Neural cell (in vitro differentiated cells): ENCODE results near the gene EXOC4. TPM values are rescaled to one million over a fixed set of nuclear protein-coding genes. Genes with fewer than 3 reads are reported as not detected.

ENCODE experiments used
- H2AFZ ChIP-seq: fragments of 200-600, 300-800 bp; sonication (generic), shearing (Covaris generic); 2 replicates; pipeline ENCODE4 v1.6.0; 2014; ENCODE audit warnings: low read depth, mild to moderate bottlenecking, antibody characterized with exemption, low read length, moderate library complexity
- H3F3A ChIP-seq: fragments of 200-600 bp; shearing (Covaris generic); 2 replicates; pipeline ENCODE4 v1.6.1; 2016; ENCODE audit warnings: mild to moderate bottlenecking, moderate library complexity, mixed read lengths, antibody characterized with exemption, low read length; ENCODE audit not compliant: insufficient read depth, poor library complexity, severe bottlenecking
- H3K27ac ChIP-seq: fragments of 200-600, 300-800 bp; sonication (generic), shearing (Covaris generic); 2 replicates; pipeline ENCODE4 v1.5.1; 2014; ENCODE audit warnings: mild to moderate bottlenecking, low read length, moderate library complexity
- H3K27me3 ChIP-seq: fragments of 300-800, 200-600 bp; sonication (generic), shearing (Covaris generic); 2 replicates; pipeline ENCODE4 v1.6.0; 2014; ENCODE audit warnings: mild to moderate bottlenecking, low read depth, low read length, moderate library complexity; ENCODE audit not compliant: insufficient read depth
- H3K36me3 ChIP-seq: fragments of 300-800, 200-600 bp; sonication (generic), shearing (Covaris generic); 2 replicates; pipeline ENCODE4 v1.5.1; 2014; ENCODE audit warnings: mild to moderate bottlenecking, antibody characterized with exemption, low read length, moderate library complexity; ENCODE audit not compliant: insufficient read depth
- H3K4me2 ChIP-seq: fragments of 300-800, 200-600 bp; sonication (generic), shearing (Covaris generic); 2 replicates; pipeline ENCODE4 v1.6.0; 2014; ENCODE audit warnings: mild to moderate bottlenecking, low read length
- H3K4me3 ChIP-seq: fragments of 300-800, 200-600 bp; sonication (generic), shearing (Covaris generic); 2 replicates; pipeline ENCODE4 v1.5.1; 2014; ENCODE audit warnings: mild to moderate bottlenecking, low read length, moderate library complexity
- H3K79me2 ChIP-seq: fragments of 200-600 bp; shearing (Covaris generic); replicated peaks from 2 replicates; pipeline ENCODE4 v1.6.0; 2014; ENCODE audit warnings: mild to moderate bottlenecking, low read length, moderate library complexity; ENCODE audit not compliant: insufficient read depth
- H3K9ac ChIP-seq: fragments of 300-800, 200-600 bp; sonication (generic), shearing (Covaris generic); 2 replicates; pipeline ENCODE4 v1.6.1; 2016; ENCODE audit warnings: mild to moderate bottlenecking, low read length, mixed read lengths
- H3K9me2 ChIP-seq: fragments of 200-600 bp; shearing (Covaris generic); 2 replicates; pipeline ENCODE4 v1.6.1; 2016; ENCODE audit warnings: mild to moderate bottlenecking, low read length, mixed read lengths; ENCODE audit not compliant: insufficient read depth
- H3K9me3 ChIP-seq: fragments of 200-600, 300-800 bp; sonication (generic), shearing (Covaris generic); 2 replicates; pipeline ENCODE4 v1.6.1; 2016; ENCODE audit warnings: mild to moderate bottlenecking, mixed run types, low read length, moderate library complexity, mixed read lengths
- H4K20me1 ChIP-seq: fragments of 200-600 bp; shearing (Covaris generic); 2 replicates; pipeline ENCODE4 v1.6.1; 2016; ENCODE audit warnings: mild to moderate bottlenecking, mixed run types; ENCODE audit not compliant: insufficient read depth
- EP300 ChIP-seq: fragments of 450-650 bp; conservative IDR thresholded peaks from 2 replicates; pipeline ENCODE4 v1.6.1; 2014; ENCODE audit warnings: antibody characterized with exemption, mild to moderate bottlenecking, moderate library complexity; ENCODE audit not compliant: poor library complexity, severe bottlenecking
- EZH2 ChIP-seq: fragments of 200-600, 300-800 bp; shearing (Covaris generic), sonication (generic); IDR thresholded peaks from 2 replicates; pipeline ENCODE4 v1.6.1; 2014; ENCODE audit warnings: antibody characterized with exemption, low read length, borderline replicate concordance, mild to moderate bottlenecking; ENCODE audit not compliant: insufficient read depth, poor library complexity, severe bottlenecking
- MXI1 ChIP-seq: fragments of 450-650 bp; conservative IDR thresholded peaks from 2 replicates; pipeline ENCODE4 v1.6.1; 2014; ENCODE audit warnings: antibody characterized with exemption, mild to moderate bottlenecking; ENCODE audit not compliant: poor library complexity, severe bottlenecking
- POLR2AphosphoS5 ChIP-seq: IDR thresholded peaks from 2 replicates; pipeline ENCODE4 v1.6.1; 2012
- RAD21 ChIP-seq: fragments of 450-650 bp; conservative IDR thresholded peaks from 2 replicates; pipeline ENCODE4 v1.6.1; 2014; ENCODE audit warnings: antibody characterized with exemption, mild to moderate bottlenecking, moderate library complexity
- SMC3 ChIP-seq: fragments of 450-650 bp; conservative IDR thresholded peaks from 2 replicates; pipeline ENCODE4 v1.6.1; 2014; ENCODE audit warnings: antibody characterized with exemption, mild to moderate bottlenecking, moderate library complexity; ENCODE audit not compliant: poor library complexity
- TAF1 ChIP-seq: IDR thresholded peaks from 2 replicates; pipeline ENCODE4 v1.6.1; 2012; ENCODE audit warnings: low read depth
- polyA plus RNA-seq: library from polyadenylated mRNA; depleted of rRNA; stranded (reverse); fragments of >200 nt; gene quantifications from 2 replicates; pipeline ENCODE4 v1.2.3, GENCODE V29; 2014
- TF ChIP-seq, protein P1 (sequence below): IDR thresholded peaks from 2 replicates; pipeline ENCODE4 v1.6.1; 2012; ENCODE audit warnings: borderline replicate concordance
- TF ChIP-seq, protein P2 (sequence below): fragments of 450-650 bp; IDR thresholded peaks from 2 replicates; pipeline ENCODE4 v1.5.1; 2014; ENCODE audit warnings: antibody characterized with exemption, mild to moderate bottlenecking, moderate library complexity; ENCODE audit not compliant: poor library complexity, severe bottlenecking

EXOC4 gene
- polyA plus RNA-seq, 1 donor from 2014 or later = 36.5 TPM

DNA sequence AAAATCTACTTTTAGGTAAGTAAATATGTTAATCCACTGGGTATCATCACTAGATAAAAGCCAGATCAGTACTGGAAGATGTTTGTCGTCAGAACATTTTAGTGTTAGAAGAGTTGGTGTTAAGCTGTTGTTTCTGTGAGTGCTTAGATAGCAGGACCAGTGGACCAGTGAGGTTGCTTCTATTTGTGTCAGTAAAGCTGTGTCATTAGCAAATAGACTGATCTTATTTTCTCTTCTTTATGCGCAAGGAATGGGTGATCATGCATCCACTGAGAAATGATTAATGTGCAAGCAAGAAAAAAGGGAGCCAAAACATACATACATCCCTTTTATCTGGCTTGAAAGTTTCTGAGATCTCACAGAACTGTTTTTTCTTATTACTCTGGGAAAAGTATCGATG is 42.6 kb downstream of the EXOC4 start:
- peaks cover 3% of the 10 kb centered on the region for H3K9me3 ChIP-seq
- no peaks in the 10 kb centered on the region for H3K9me2 ChIP-seq
- no peaks in the 10 kb centered on the region for H3K27me3 ChIP-seq
- H3K36me3 ChIP-seq = no peaks in the 10 kb centered on the region
- no peak overlapping the region for H2AFZ ChIP-seq
- no peak overlapping the region for H3K9ac ChIP-seq
- H3K79me2 ChIP-seq = no peaks in the 10 kb centered on the region
- no peak overlapping the region for H3K4me2 ChIP-seq
- no peaks in the 10 kb centered on the region for H4K20me1 ChIP-seq
- TF ChIP-seq RAD21 = no peak
- TF ChIP-seq MXI1 = no peak
- TF ChIP-seq, protein P1, sequence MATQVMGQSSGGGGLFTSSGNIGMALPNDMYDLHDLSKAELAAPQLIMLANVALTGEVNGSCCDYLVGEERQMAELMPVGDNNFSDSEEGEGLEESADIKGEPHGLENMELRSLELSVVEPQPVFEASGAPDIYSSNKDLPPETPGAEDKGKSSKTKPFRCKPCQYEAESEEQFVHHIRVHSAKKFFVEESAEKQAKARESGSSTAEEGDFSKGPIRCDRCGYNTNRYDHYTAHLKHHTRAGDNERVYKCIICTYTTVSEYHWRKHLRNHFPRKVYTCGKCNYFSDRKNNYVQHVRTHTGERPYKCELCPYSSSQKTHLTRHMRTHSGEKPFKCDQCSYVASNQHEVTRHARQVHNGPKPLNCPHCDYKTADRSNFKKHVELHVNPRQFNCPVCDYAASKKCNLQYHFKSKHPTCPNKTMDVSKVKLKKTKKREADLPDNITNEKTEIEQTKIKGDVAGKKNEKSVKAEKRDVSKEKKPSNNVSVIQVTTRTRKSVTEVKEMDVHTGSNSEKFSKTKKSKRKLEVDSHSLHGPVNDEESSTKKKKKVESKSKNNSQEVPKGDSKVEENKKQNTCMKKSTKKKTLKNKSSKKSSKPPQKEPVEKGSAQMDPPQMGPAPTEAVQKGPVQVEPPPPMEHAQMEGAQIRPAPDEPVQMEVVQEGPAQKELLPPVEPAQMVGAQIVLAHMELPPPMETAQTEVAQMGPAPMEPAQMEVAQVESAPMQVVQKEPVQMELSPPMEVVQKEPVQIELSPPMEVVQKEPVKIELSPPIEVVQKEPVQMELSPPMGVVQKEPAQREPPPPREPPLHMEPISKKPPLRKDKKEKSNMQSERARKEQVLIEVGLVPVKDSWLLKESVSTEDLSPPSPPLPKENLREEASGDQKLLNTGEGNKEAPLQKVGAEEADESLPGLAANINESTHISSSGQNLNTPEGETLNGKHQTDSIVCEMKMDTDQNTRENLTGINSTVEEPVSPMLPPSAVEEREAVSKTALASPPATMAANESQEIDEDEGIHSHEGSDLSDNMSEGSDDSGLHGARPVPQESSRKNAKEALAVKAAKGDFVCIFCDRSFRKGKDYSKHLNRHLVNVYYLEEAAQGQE = no peak
- TF ChIP-seq SMC3 = no peak
- no peak for TF ChIP-seq EP300
- no peak for TF ChIP-seq POLR2AphosphoS5
- TF ChIP-seq, protein P2, sequence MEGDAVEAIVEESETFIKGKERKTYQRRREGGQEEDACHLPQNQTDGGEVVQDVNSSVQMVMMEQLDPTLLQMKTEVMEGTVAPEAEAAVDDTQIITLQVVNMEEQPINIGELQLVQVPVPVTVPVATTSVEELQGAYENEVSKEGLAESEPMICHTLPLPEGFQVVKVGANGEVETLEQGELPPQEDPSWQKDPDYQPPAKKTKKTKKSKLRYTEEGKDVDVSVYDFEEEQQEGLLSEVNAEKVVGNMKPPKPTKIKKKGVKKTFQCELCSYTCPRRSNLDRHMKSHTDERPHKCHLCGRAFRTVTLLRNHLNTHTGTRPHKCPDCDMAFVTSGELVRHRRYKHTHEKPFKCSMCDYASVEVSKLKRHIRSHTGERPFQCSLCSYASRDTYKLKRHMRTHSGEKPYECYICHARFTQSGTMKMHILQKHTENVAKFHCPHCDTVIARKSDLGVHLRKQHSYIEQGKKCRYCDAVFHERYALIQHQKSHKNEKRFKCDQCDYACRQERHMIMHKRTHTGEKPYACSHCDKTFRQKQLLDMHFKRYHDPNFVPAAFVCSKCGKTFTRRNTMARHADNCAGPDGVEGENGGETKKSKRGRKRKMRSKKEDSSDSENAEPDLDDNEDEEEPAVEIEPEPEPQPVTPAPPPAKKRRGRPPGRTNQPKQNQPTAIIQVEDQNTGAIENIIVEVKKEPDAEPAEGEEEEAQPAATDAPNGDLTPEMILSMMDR = no peak
- TF ChIP-seq EZH2 = no peak
- H3K27ac ChIP-seq = no peak overlapping the region
- peaks cover 7% of the 10 kb centered on the region for H3F3A ChIP-seq
- no peak overlapping the region for H3K4me3 ChIP-seq

GRCh38 chr7:133297093-133297492 is 44.2 kb downstream of the EXOC4 start:
- no peaks in the 10 kb centered on the region for H3K27me3 ChIP-seq
- no peak overlapping the region for H3K4me3 ChIP-seq
- no peaks in the 10 kb centered on the region for H3K9me2 ChIP-seq
- H3K4me2 ChIP-seq = no peak overlapping the region
- H3F3A ChIP-seq = peaks cover 7% of the 10 kb centered on the region
- no peaks in the 10 kb centered on the region for H3K9me3 ChIP-seq
- no peaks in the 10 kb centered on the region for H4K20me1 ChIP-seq
- no peaks in the 10 kb centered on the region for H3K36me3 ChIP-seq
- no peaks in the 10 kb centered on the region for H3K79me2 ChIP-seq
- no peak overlapping the region for H3K9ac ChIP-seq
- TF ChIP-seq TAF1 (no peak), MXI1 (no peak), RAD21 (no peak)
- TF ChIP-seq, protein P2 = no peak
- H2AFZ ChIP-seq = no peak overlapping the region
- H3K27ac ChIP-seq = no peak overlapping the region
